Neural progenitor cell (in vitro differentiated cells): ENCODE measurements around the gene GLP2R.

Experiments
- EZH2 ChIP-seq: fragments of 200-600 bp; sonication (generic); IDR thresholded peaks from 2 replicates; pipeline ENCODE4 v1.6.1; 2017; ENCODE audit warnings: antibody characterized with exemption, mild to moderate bottlenecking, moderate library complexity
- EZH2phosphoT487 ChIP-seq: fragments of 200-600 bp; sonication (generic); IDR thresholded peaks from 2 replicates; pipeline ENCODE4 v1.6.1; 2017; ENCODE audit warnings: antibody characterized with exemption
- TF ChIP-seq, protein P1 (sequence below): fragments of 200-600 bp; sonication (generic); IDR thresholded peaks from 2 replicates; pipeline ENCODE4 v1.5.1; 2017; ENCODE audit warnings: antibody characterized with exemption, mild to moderate bottlenecking

- TF ChIP-seq, protein P1, sequence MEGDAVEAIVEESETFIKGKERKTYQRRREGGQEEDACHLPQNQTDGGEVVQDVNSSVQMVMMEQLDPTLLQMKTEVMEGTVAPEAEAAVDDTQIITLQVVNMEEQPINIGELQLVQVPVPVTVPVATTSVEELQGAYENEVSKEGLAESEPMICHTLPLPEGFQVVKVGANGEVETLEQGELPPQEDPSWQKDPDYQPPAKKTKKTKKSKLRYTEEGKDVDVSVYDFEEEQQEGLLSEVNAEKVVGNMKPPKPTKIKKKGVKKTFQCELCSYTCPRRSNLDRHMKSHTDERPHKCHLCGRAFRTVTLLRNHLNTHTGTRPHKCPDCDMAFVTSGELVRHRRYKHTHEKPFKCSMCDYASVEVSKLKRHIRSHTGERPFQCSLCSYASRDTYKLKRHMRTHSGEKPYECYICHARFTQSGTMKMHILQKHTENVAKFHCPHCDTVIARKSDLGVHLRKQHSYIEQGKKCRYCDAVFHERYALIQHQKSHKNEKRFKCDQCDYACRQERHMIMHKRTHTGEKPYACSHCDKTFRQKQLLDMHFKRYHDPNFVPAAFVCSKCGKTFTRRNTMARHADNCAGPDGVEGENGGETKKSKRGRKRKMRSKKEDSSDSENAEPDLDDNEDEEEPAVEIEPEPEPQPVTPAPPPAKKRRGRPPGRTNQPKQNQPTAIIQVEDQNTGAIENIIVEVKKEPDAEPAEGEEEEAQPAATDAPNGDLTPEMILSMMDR: no peak
- TF ChIP-seq EZH2phosphoT487 (no peak), EZH2 (no peak)
Observed at GRCh38 chr17:9931144-9931741, 105.5 kb downstream of the GLP2R start.
